ENCODE results near the gene SAMSN1. TPM values are rescaled to one million over a fixed set of nuclear protein-coding genes. Genes with fewer than 3 reads are reported as not detected.

SAMSN1 gene
- total RNA-seq, 1 experiment from 2014 or later = 2.8 TPM

DNA sequence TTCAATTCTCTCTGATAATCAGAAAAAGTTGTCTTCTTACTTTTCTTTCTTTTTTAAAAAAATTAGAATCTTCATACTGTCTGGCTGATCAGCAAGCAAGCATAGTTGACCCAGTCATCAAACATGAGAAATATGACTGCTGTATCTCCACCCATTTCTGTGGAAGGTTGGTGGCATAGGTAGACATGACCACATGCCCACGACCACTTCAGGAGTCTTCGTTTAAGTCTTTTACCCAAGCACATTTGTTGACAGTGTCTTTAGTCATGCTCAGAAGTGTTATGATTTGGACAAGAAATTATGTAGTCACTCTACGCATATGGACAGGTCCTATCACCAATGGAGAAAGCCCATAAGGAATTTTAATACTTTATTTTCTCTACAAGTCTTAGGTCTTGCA, 88.4 kb downstream of the SAMSN1 start:
- Mint-ChIP-seq H3K4me3 (no peak overlapping the region), H3K4me1 (peaks cover 14 to 25% of the 10 kb centered on the region in 2 experiments)

More for the DNA sequence above, 88.4 kb downstream of the SAMSN1 start:
- Mint-ChIP-seq H3K27ac (no peak overlapping the region), H3K36me3 (ENCODE audit: insufficient read depth in 1 of 3, low read depth in 3 of 3) (peaks cover 0 to 3% (median 0%) of the 10 kb centered on the region in 3 experiments; a peak in 2 of 7 replicates), H3K27me3 (ENCODE audit: low read depth) (no peaks in the 10 kb centered on the region), H3K9me3 (no peaks in the 10 kb centered on the region; a peak in 3 of 5 replicates)
- Histone ChIP-seq H4K91ac (ENCODE audit: insufficient read length, low read depth, low read length) (no peak overlapping the region), H3K79me2 (ENCODE audit: insufficient read depth, low read length) (no peaks in the 10 kb centered on the region), H3K4me1 (ENCODE audit: insufficient read depth, low read length) (no peaks in the 10 kb centered on the region; the same call in 1 of the 2 replicates), H3K23ac (ENCODE audit: insufficient read length, low read depth, low read length) (no peak overlapping the region), H2BK5ac (ENCODE audit: insufficient read length, low read length) (no peak overlapping the region), H2AFZ (ENCODE audit: low read length) (no peak overlapping the region), H2BK120ac (ENCODE audit: low read depth, low read length, poor library complexity, severe bottlenecking) (no peak overlapping the region), H4K5ac (ENCODE audit: insufficient read length, low read depth, low read length) (no peak overlapping the region), H2BK20ac (ENCODE audit: low read depth, low read length, poor library complexity, severe bottlenecking) (no peak overlapping the region), H2BK15ac (ENCODE audit: low read depth, low read length) (no peak overlapping the region), H3K9ac (ENCODE audit: extremely low read depth, insufficient read length, low read length) (no peak overlapping the region), H2BK12ac (ENCODE audit: insufficient read length, low read depth, low read length) (no peak overlapping the region), H3K9me3 (ENCODE audit: control insufficient read depth, low read depth, low read length) (no peaks in the 10 kb centered on the region), H3K23me2 (ENCODE audit: insufficient read length, low read depth, low read length, poor library complexity, severe bottlenecking) (no peaks in the 10 kb centered on the region), H3K4ac (ENCODE audit: low read depth, low read length) (no peak overlapping the region), H4K8ac (replicated peaks; ENCODE audit: insufficient read length, low read depth, low read length) (no peak overlapping the region), H3K27ac (ENCODE audit: insufficient read length, low read depth, low read length) (no peak overlapping the region), H3K18ac (ENCODE audit: insufficient read length, low read depth, low read length) (no peak overlapping the region), H3K79me1 (ENCODE audit: insufficient read depth, low read depth, low read length, poor library complexity, severe bottlenecking) (no peaks in the 10 kb centered on the region), H3T11ph (ENCODE audit: low read length) (no peak overlapping the region), H3K27me3 (ENCODE audit: insufficient read depth, low read length) (no peaks in the 10 kb centered on the region), H2AK5ac (ENCODE audit: insufficient read length, low read length) (no peak overlapping the region), H4K20me1 (ENCODE audit: control insufficient read depth, insufficient read depth, insufficient read length) (no peaks in the 10 kb centered on the region), H3K56ac (ENCODE audit: insufficient read length, low read depth, low read length) (no peak overlapping the region), H3K14ac (ENCODE audit: insufficient read depth, low read length) (no peak overlapping the region), H3K4me2 (ENCODE audit: insufficient read depth, insufficient read length, low read length) (no peak overlapping the region)
- no peak for DNase-seq
- TF ChIP-seq, protein P1, sequence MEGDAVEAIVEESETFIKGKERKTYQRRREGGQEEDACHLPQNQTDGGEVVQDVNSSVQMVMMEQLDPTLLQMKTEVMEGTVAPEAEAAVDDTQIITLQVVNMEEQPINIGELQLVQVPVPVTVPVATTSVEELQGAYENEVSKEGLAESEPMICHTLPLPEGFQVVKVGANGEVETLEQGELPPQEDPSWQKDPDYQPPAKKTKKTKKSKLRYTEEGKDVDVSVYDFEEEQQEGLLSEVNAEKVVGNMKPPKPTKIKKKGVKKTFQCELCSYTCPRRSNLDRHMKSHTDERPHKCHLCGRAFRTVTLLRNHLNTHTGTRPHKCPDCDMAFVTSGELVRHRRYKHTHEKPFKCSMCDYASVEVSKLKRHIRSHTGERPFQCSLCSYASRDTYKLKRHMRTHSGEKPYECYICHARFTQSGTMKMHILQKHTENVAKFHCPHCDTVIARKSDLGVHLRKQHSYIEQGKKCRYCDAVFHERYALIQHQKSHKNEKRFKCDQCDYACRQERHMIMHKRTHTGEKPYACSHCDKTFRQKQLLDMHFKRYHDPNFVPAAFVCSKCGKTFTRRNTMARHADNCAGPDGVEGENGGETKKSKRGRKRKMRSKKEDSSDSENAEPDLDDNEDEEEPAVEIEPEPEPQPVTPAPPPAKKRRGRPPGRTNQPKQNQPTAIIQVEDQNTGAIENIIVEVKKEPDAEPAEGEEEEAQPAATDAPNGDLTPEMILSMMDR (conservative IDR thresholded peaks at IDR 0.05) = no peak
- no CpG with 5 or more reads among the region's 3 CpGs for WGBS (ENCODE audit: extremely low coverage, insufficient read length, low lambda C conversion rate)

All from H9 (cell line).